ENCODE results near the gene ICA1. TPM values are rescaled to one million over a fixed set of nuclear protein-coding genes. Genes with fewer than 3 reads are reported as not detected.

ICA1 gene
- polyA plus RNA-seq, 1 donor (not counting 4 experiments of a cell fraction or from before 2014, with no cell fraction given), result 1.9 TPM

- no peaks in the 10 kb centered on the region for H3K36me3 ChIP-seq (ENCODE audit: control insufficient read depth in 2 of 2, extremely low read depth in 1 of 2, insufficient read depth in 2 of 2, low read length in 2 of 2)
- FAIRE-seq (no peak), DNase-seq (ENCODE audit: low read depth, low spot score) (no peak)
- H3K4me3 ChIP-seq (ENCODE audit: control insufficient read depth in 2 of 3, extremely low read depth in 1 of 3, insufficient read depth in 2 of 3, low read depth in 1 of 3, low read length in 3 of 3), result no peak overlapping the region
- H3K9me3 ChIP-seq (ENCODE audit: control insufficient read depth, low read depth, low read length), result no peaks in the 10 kb centered on the region
- dilution Hi-C loops (cut with MboI; ENCODE audit: extremely low pct_ligation_motif_present, low sequenced_read_pairs), result no loop called here
- no peaks in the 10 kb centered on the region for H4K20me1 ChIP-seq (ENCODE audit: control insufficient read depth, extremely low read depth, insufficient read depth, low read length)
- no peaks in the 10 kb centered on the region for H3K27me3 ChIP-seq (ENCODE audit: control insufficient read depth, extremely low read depth, insufficient read depth, low read length)
- no peaks in the 10 kb centered on the region for H3K79me2 ChIP-seq (ENCODE audit: control insufficient read depth, insufficient read depth, low read length)
- no peaks in the 10 kb centered on the region for H3K4me1 ChIP-seq (ENCODE audit: control insufficient read depth, extremely low read depth, insufficient read depth, low read length)
- no peak overlapping the region for H3K9ac ChIP-seq (ENCODE audit: control insufficient read depth, extremely low read depth, insufficient read depth, low read length)
- H3K9me1 ChIP-seq (ENCODE audit: control insufficient read depth, extremely low read depth, insufficient read depth, low read length), result no peaks in the 10 kb centered on the region
- TF ChIP-seq CTCF (optimal IDR thresholded peaks at IDR 0.05 in 1 of 3, IDR thresholded peaks at IDR 0.05 in 1 of 3, conservative IDR thresholded peaks at IDR 0.05 in 1 of 3; ENCODE audit: extremely low read depth in 1 of 3, insufficient read depth in 2 of 3, low read length in 3 of 3), result no peak
- TF ChIP-seq EZH2 (IDR thresholded peaks at IDR 0.05; ENCODE audit: low read length), result no peak
- H3K4me2 ChIP-seq (ENCODE audit: control insufficient read depth, extremely low read depth, insufficient read depth, low read depth, low read length), result no peak overlapping the region
- H3K27ac ChIP-seq (ENCODE audit: control insufficient read depth, insufficient read depth, low read length), result no peak overlapping the region
- no peak overlapping the region for H2AFZ ChIP-seq (ENCODE audit: control insufficient read depth, low read length)
Measured at GRCh38 chr7:8254215-8254614, 7.8 kb downstream of the ICA1 start.

DNA sequence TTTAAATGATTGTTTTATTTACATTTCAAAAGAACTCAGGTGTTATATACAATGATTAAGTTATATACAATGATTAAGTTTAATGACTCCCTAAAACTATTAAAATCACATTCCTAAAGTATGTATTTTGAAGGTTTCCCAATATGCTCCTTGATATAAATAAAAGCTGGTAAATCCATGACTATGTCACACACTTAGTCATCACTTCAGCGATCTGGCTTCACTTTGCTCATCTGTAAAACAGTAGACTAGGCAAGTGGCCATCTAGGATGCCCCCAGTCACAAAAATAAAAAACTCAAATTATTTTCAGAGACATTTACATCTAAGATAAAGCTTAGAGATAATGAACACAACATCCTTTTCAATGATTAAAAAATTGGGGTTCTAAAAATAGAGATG lies 10.8 kb downstream of the ICA1 start:
- no peak overlapping the region for H3K27ac ChIP-seq (ENCODE audit: control insufficient read depth, insufficient read depth, low read length)
- H3K9me3 ChIP-seq (ENCODE audit: control insufficient read depth, low read depth, low read length), result no peaks in the 10 kb centered on the region
- H3K4me1 ChIP-seq (ENCODE audit: control insufficient read depth, extremely low read depth, insufficient read depth, low read length), result no peaks in the 10 kb centered on the region
- H3K4me3 ChIP-seq (ENCODE audit: control insufficient read depth in 2 of 3, extremely low read depth in 1 of 3, insufficient read depth in 2 of 3, low read depth in 1 of 3, low read length in 3 of 3), result no peak overlapping the region
- DNase-seq (ENCODE audit: low read depth, low spot score), result no peak
- no peak overlapping the region for H3K9ac ChIP-seq (ENCODE audit: control insufficient read depth, extremely low read depth, insufficient read depth, low read length)
- no peaks in the 10 kb centered on the region for H4K20me1 ChIP-seq (ENCODE audit: control insufficient read depth, extremely low read depth, insufficient read depth, low read length)
- dilution Hi-C loops (cut with MboI; ENCODE audit: extremely low pct_ligation_motif_present, low sequenced_read_pairs), result no loop called here
- H3K27me3 ChIP-seq (ENCODE audit: control insufficient read depth, extremely low read depth, insufficient read depth, low read length), result no peaks in the 10 kb centered on the region
- no peak overlapping the region for H2AFZ ChIP-seq (ENCODE audit: control insufficient read depth, low read length)
- H3K36me3 ChIP-seq (ENCODE audit: control insufficient read depth in 2 of 2, extremely low read depth in 1 of 2, insufficient read depth in 2 of 2, low read length in 2 of 2), result no peaks in the 10 kb centered on the region
- H3K4me2 ChIP-seq (ENCODE audit: control insufficient read depth, extremely low read depth, insufficient read depth, low read depth, low read length), result no peak overlapping the region
- H3K9me1 ChIP-seq (ENCODE audit: control insufficient read depth, extremely low read depth, insufficient read depth, low read length), result no peaks in the 10 kb centered on the region
- no peak for FAIRE-seq
- TF ChIP-seq CTCF (optimal IDR thresholded peaks at IDR 0.05 in 1 of 3, IDR thresholded peaks at IDR 0.05 in 1 of 3, conservative IDR thresholded peaks at IDR 0.05 in 1 of 3; ENCODE audit: extremely low read depth in 1 of 3, insufficient read depth in 2 of 3, low read length in 3 of 3) (no peak), EZH2 (IDR thresholded peaks at IDR 0.05; ENCODE audit: low read length) (no peak)
- H3K79me2 ChIP-seq (ENCODE audit: control insufficient read depth, insufficient read depth, low read length), result no peaks in the 10 kb centered on the region

Measured in keratinocyte (primary cell).